HEK293 (cell line): ENCODE results near the gene CREB5.

Source experiments
- CTCF ChIA-PET: fragments of 350-600 bp; formaldehyde crosslinking; extraction: SDS; loops from one replicate; lab custom pipeline; 2021; ENCODE audit warnings: antibody characterized with exemption; lab: Yijun Ruan, JAX
- POLR2A ChIA-PET: fragments of 300-600 bp; formaldehyde crosslinking; extraction: SDS; loops from one replicate; lab custom pipeline; 2020; ENCODE audit warnings: antibody characterized with exemption, inconsistent platforms; lab: Yijun Ruan, JAX
- H3K27ac ChIP-seq: fragments of 200-500 bp; sonication (Bioruptor generic); 2 replicates; pipeline ENCODE4 v1.5.1; 2014; ENCODE audit warnings: low read depth, low read length, control low read depth, inconsistent platforms; ENCODE audit errors: extremely low read depth
- H3K36me3 ChIP-seq, 2 experiments: fragments of 200-500 bp in 1 of 2; sonication (Bioruptor generic) in 1 of 2; 1 replicate in 1 of 2; 2 replicates in 1 of 2; pipeline ENCODE4 v1.5.1; 2014 to 2017; ENCODE audit warnings: inconsistent platforms in 2 of 2, low read length in 2 of 2; ENCODE audit not compliant: control insufficient read depth in 2 of 2, insufficient read depth in 1 of 2
- H3K4me1 ChIP-seq: fragments of 200-500 bp; sonication (Bioruptor generic); 2 replicates; pipeline ENCODE4 v1.5.1; 2014; ENCODE audit warnings: mild to moderate bottlenecking, low read length, inconsistent platforms; ENCODE audit not compliant: control insufficient read depth, insufficient read depth
- H3K4me3 ChIP-seq: 2 replicates; pipeline ENCODE4 v1.5.1; 2011; ENCODE audit warnings: low read depth, mild to moderate bottlenecking, control low read depth, low read length, moderate library complexity
- H3K9me3 ChIP-seq: fragments of 200-500 bp; sonication (Bioruptor generic); 2 replicates; pipeline ENCODE4 v1.5.1; 2014; ENCODE audit warnings: low read depth, low read length, inconsistent platforms; ENCODE audit not compliant: control insufficient read depth, insufficient read depth
- FEZF1 ChIP-seq: fragments of 450-650 bp; formaldehyde crosslinking; IDR thresholded peaks from 2 replicates; pipeline ENCODE4 v1.5.1; 2016; ENCODE audit warnings: missing biosample characterization, missing genetic modification characterization
- SCRT2 ChIP-seq: fragments of 450-650 bp; formaldehyde crosslinking; IDR thresholded peaks from 2 replicates; pipeline ENCODE4 v1.5.1; 2016; ENCODE audit warnings: missing biosample characterization, missing genetic modification characterization
- SP7 ChIP-seq: fragments of 450-650 bp; formaldehyde crosslinking; IDR thresholded peaks from 2 replicates; pipeline ENCODE4 v1.5.1; 2016; ENCODE audit warnings: missing biosample characterization, missing genetic modification characterization
- ZBTB17 ChIP-seq: fragments of 450-650 bp; formaldehyde crosslinking; IDR thresholded peaks from 2 replicates; pipeline ENCODE4 v1.5.1; 2016; ENCODE audit warnings: missing biosample characterization, missing genetic modification characterization
- ZNF10 ChIP-seq: fragments of 450-650 bp; formaldehyde crosslinking; IDR thresholded peaks from 2 replicates; pipeline ENCODE4 v1.5.1; 2017; ENCODE audit warnings: missing biosample characterization, missing genetic modification characterization
- ZNF138 ChIP-seq: fragments of 450-650 bp; formaldehyde crosslinking; IDR thresholded peaks from 2 replicates; pipeline ENCODE4 v1.5.1; 2016; ENCODE audit warnings: missing biosample characterization, missing genetic modification characterization, borderline replicate concordance
- ZNF146 ChIP-seq: fragments of 450-650 bp; formaldehyde crosslinking; IDR thresholded peaks from 2 replicates; pipeline ENCODE4 v1.5.1; 2016; ENCODE audit warnings: missing biosample characterization, missing genetic modification characterization
- ZNF202 ChIP-seq: fragments of 450-650 bp; formaldehyde crosslinking; IDR thresholded peaks from 2 replicates; pipeline ENCODE4 v1.5.1; 2016; ENCODE audit warnings: missing biosample characterization, missing genetic modification characterization, borderline replicate concordance
- ZNF366 ChIP-seq: fragments of 450-650 bp; formaldehyde crosslinking; conservative IDR thresholded peaks from 2 replicates; pipeline ENCODE4 v1.5.1; 2016; ENCODE audit warnings: missing biosample characterization, missing genetic modification characterization
- ZNF548 ChIP-seq: fragments of 450-650 bp; formaldehyde crosslinking; IDR thresholded peaks from 2 replicates; pipeline ENCODE4 v1.5.1; 2016; ENCODE audit warnings: missing biosample characterization, missing genetic modification characterization
- ZNF624 ChIP-seq: fragments of 450-650 bp; formaldehyde crosslinking; IDR thresholded peaks from 2 replicates; pipeline ENCODE4 v1.5.1; 2017; ENCODE audit warnings: missing biosample characterization, missing genetic modification characterization
- ZNF664 ChIP-seq: fragments of 450-650 bp; formaldehyde crosslinking; IDR thresholded peaks from 2 replicates; pipeline ENCODE4 v1.5.1; 2016; ENCODE audit warnings: missing biosample characterization, missing genetic modification characterization
- ZNF776 ChIP-seq: fragments of 450-650 bp; formaldehyde crosslinking; IDR thresholded peaks from 2 replicates; pipeline ENCODE4 v1.5.0; 2017; ENCODE audit warnings: missing biosample characterization, missing genetic modification characterization, borderline replicate concordance
- TF ChIP-seq, protein P1 (sequence below): fragments of 450-650 bp; formaldehyde crosslinking; IDR thresholded peaks from 2 replicates; pipeline ENCODE4 v1.5.1; 2016; ENCODE audit warnings: missing biosample characterization, missing genetic modification characterization
- TF ChIP-seq, protein P2 (sequence below): fragments of 450-650 bp; formaldehyde crosslinking; IDR thresholded peaks from 2 replicates; pipeline ENCODE4 v1.5.1; 2016; ENCODE audit warnings: missing biosample characterization, missing genetic modification characterization
- TF ChIP-seq, protein P3 (sequence below): fragments of 450-650 bp; formaldehyde crosslinking; IDR thresholded peaks from 2 replicates; pipeline ENCODE4 v1.5.1; 2017; ENCODE audit warnings: missing biosample characterization, missing genetic modification characterization
- TF ChIP-seq, protein P4 (sequence below): fragments of 450-650 bp; formaldehyde crosslinking; IDR thresholded peaks from 2 replicates; pipeline ENCODE4 v1.5.1; 2017; ENCODE audit warnings: missing biosample characterization, missing genetic modification characterization

The CREB5 gene

DNA sequence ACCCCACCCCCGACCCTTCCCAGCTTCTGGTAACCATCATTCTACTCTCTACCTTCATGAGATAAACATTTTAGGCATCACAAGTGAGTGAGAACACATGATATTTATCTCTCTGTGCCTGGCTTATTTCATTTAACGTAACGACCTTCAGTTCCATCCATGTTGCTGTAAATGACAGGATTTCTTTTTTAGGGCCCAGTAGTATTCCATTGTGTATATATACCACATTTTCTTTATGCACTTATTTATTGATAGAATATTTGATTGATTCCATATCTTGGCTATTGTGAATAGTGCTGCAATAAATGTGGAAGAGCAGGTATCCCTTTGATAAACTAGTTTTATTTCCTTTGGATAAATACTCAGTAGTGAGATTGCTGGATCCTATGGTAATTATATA, 112.7 kb downstream of the CREB5 start:
- TF ChIP-seq ZNF10 (tag by site-specific recombination) (no peak), ZNF366 (tag by site-specific recombination) (no peak), ZNF146 (peak; percentile 61)
- ChIA-PET POLR2A (no interaction called here), CTCF (interaction anchor here (1.5 kb wide), 1 partner anchor 11 kb away, joined by 4 read pairs; no protein-coding TSS in a partner anchor)
- Histone ChIP-seq H3K9me3 (no peaks in the 10 kb centered on the region), H3K4me1 (peaks cover 15% of the 10 kb centered on the region), H3K27ac (no peak overlapping the region), H3K36me3 (no peaks in the 10 kb centered on the region), H3K4me3 (no peak overlapping the region)

DNA sequence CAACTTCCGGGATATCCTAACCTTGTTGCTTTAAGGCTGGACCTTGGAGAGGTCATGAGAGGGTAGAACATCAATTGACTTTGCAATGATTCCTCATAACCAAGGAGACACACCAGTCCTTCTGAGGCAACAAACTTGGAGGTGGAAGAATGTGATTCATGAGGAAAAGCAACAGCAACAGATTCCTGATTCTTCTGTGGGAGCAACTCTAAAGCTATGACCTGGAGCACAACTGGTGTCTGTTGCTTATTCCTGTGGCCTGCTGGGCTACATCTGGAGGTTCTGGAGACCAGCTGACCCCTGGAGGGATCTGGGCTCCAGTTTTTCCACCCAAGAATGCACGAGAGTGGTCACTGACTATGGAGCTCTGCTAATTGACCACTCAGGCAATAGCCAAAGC, 116.6 kb downstream of the CREB5 start:
- H3K36me3 ChIP-seq: no peaks in the 10 kb centered on the region
- no peaks in the 10 kb centered on the region for H3K9me3 ChIP-seq
- peak; percentile 46; the same call in 1 of the 2 replicates for TF ChIP-seq SCRT2 (tag by site-specific recombination)
- TF ChIP-seq, protein P1, sequence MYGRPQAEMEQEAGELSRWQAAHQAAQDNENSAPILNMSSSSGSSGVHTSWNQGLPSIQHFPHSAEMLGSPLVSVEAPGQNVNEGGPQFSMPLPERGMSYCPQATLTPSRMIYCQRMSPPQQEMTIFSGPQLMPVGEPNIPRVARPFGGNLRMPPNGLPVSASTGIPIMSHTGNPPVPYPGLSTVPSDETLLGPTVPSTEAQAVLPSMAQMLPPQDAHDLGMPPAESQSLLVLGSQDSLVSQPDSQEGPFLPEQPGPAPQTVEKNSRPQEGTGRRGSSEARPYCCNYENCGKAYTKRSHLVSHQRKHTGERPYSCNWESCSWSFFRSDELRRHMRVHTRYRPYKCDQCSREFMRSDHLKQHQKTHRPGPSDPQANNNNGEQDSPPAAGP: no peak
- no peak overlapping the region for H3K4me3 ChIP-seq
- ChIA-PET CTCF (no interaction called here), POLR2A (no interaction called here)
- H3K4me1 ChIP-seq: peaks cover 17% of the 10 kb centered on the region
- H3K27ac ChIP-seq: no peak overlapping the region

DNA sequence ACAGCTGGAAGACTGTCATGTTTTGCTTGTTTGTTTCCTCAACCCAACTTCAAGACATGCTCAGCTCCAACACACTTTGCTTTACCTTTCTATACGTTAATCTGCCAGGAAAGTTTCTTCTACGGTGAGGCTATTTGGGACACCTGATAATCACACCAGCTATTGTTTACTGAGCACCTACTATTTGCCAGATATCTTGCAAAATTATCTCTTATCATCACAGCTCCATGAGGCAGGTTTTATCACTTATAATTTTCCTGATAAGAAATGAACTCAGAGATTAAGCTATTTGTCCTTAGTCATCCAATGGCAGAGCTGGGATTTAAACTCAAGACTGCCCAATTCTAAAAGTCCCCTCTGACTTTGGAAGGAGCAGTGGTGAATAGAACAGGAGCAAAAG, 117.4 kb downstream of the CREB5 start:
- Histone ChIP-seq H3K27ac (no peak overlapping the region; the same call in 1 of the 2 replicates), H3K36me3 (no peaks in the 10 kb centered on the region), H3K4me1 (peaks cover 17% of the 10 kb centered on the region), H3K9me3 (no peaks in the 10 kb centered on the region), H3K4me3 (no peak overlapping the region)
- POLR2A ChIA-PET: no interaction called here
- TF ChIP-seq SP7 (tag by site-specific recombination) (no peak), ZNF664 (tag by site-specific recombination) (peak; percentile 80), ZNF138 (no peak), ZNF776 (tag by site-specific recombination) (no peak), ZNF548 (tag by site-specific recombination) (no peak)
- CTCF ChIA-PET: interaction anchor here (0.5 kb wide), 1 partner anchor 22 kb away, joined by 3 read pairs; no protein-coding TSS in a partner anchor

DNA sequence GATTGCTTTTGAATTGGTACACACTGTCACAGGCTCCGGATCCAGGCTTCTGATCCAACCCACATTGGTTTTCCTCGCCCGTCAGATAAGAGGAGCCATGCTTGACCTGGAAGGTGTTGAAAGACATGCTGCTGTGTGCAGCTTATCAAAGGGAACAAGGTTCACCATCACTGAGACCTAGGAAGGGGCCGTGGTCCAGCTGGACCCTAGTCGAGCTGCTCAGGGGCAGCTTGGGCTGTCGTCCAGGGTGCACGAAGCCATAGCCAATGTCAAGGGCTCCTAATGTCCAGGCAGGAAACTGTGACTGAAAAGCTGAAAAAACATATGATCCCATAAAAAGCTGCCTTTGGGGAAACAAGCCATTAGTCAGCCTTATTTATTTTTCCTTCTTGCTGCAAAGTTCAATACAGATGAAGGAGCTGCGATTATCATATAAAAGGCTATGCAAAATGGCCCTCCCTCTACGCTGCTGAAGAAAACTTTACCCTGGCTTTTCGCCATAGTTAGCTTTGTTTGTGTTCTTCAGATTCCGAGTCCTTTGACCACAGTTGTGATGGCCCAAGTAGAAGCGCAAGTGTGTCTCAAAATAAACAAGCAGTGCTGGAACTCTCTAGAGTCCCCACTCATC, 118.0 kb downstream of the CREB5 start:
- CTCF ChIA-PET: no interaction called here
- H3K27ac ChIP-seq: peak overlapping the region; percentile 54

DNA sequence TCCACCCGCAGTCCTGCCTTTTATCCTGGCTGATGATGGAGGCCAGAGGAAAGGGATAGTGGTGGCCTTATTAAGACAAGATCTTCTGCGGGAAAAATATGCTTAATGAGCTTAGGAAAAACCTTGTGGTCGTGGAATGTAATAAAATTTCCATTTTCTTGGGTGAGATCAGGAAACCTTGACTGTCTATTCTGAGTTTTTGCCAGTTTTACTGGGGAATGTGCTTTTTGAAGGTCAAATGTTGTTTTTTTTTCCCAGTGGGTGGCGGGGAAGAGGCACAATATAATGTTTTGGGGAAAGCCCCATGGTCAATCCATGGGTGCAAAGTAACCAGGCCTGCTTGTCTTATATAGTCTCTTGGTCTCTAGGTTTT, 118.5 kb downstream of the CREB5 start:
- H3K4me1 ChIP-seq: peaks cover 17% of the 10 kb centered on the region
- ChIA-PET CTCF (no interaction called here), POLR2A (interaction anchor here (0.5 to 0.7 kb wide), 2 partner anchors 95 to 251 kb away, joined by 3 to 4 read pairs; no protein-coding TSS in a partner anchor)
- no peaks in the 10 kb centered on the region for H3K36me3 ChIP-seq
- H3K27ac ChIP-seq: peak overlapping the region; percentile 54
- H3K4me3 ChIP-seq: no peak overlapping the region
- H3K9me3 ChIP-seq: no peaks in the 10 kb centered on the region
- TF ChIP-seq, protein P2, sequence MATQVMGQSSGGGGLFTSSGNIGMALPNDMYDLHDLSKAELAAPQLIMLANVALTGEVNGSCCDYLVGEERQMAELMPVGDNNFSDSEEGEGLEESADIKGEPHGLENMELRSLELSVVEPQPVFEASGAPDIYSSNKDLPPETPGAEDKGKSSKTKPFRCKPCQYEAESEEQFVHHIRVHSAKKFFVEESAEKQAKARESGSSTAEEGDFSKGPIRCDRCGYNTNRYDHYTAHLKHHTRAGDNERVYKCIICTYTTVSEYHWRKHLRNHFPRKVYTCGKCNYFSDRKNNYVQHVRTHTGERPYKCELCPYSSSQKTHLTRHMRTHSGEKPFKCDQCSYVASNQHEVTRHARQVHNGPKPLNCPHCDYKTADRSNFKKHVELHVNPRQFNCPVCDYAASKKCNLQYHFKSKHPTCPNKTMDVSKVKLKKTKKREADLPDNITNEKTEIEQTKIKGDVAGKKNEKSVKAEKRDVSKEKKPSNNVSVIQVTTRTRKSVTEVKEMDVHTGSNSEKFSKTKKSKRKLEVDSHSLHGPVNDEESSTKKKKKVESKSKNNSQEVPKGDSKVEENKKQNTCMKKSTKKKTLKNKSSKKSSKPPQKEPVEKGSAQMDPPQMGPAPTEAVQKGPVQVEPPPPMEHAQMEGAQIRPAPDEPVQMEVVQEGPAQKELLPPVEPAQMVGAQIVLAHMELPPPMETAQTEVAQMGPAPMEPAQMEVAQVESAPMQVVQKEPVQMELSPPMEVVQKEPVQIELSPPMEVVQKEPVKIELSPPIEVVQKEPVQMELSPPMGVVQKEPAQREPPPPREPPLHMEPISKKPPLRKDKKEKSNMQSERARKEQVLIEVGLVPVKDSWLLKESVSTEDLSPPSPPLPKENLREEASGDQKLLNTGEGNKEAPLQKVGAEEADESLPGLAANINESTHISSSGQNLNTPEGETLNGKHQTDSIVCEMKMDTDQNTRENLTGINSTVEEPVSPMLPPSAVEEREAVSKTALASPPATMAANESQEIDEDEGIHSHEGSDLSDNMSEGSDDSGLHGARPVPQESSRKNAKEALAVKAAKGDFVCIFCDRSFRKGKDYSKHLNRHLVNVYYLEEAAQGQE (tag by site-specific recombination): no peak
- TF ChIP-seq ZNF624: no peak
- TF ChIP-seq, protein P3, sequence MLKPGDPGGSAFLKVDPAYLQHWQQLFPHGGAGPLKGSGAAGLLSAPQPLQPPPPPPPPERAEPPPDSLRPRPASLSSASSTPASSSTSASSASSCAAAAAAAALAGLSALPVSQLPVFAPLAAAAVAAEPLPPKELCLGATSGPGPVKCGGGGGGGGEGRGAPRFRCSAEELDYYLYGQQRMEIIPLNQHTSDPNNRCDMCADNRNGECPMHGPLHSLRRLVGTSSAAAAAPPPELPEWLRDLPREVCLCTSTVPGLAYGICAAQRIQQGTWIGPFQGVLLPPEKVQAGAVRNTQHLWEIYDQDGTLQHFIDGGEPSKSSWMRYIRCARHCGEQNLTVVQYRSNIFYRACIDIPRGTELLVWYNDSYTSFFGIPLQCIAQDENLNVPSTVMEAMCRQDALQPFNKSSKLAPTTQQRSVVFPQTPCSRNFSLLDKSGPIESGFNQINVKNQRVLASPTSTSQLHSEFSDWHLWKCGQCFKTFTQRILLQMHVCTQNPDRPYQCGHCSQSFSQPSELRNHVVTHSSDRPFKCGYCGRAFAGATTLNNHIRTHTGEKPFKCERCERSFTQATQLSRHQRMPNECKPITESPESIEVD (tag by site-specific recombination): peak; percentile 75

More for the DNA sequence above, 118.0 kb downstream of the CREB5 start:
- no peaks in the 10 kb centered on the region for H3K36me3 ChIP-seq
- no peaks in the 10 kb centered on the region for H3K9me3 ChIP-seq
- POLR2A ChIA-PET: interaction anchor here (0.5 to 0.7 kb wide), 2 partner anchors 95 to 250 kb away, joined by 3 to 4 read pairs; no protein-coding TSS in a partner anchor
- no peak overlapping the region for H3K4me3 ChIP-seq
- TF ChIP-seq ZNF202 (tag by site-specific recombination) (no peak), FEZF1 (tag by site-specific recombination) (peak; percentile 66; the same call in 1 of the 2 replicates), ZBTB17 (tag by site-specific recombination) (no peak)
- TF ChIP-seq, protein P4, sequence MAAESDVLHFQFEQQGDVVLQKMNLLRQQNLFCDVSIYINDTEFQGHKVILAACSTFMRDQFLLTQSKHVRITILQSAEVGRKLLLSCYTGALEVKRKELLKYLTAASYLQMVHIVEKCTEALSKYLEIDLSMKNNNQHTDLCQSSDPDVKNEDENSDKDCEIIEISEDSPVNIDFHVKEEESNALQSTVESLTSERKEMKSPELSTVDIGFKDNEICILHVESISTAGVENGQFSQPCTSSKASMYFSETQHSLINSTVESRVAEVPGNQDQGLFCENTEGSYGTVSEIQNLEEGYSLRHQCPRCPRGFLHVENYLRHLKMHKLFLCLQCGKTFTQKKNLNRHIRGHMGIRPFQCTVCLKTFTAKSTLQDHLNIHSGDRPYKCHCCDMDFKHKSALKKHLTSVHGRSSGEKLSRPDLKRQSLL: peak; percentile 16; the same call in 1 of the 2 replicates
- H3K4me1 ChIP-seq: peaks cover 17% of the 10 kb centered on the region
